GM19099 (cell line): Measurements from ENCODE around the gene SPEG.

Source experiments
- POLR2A ChIP-seq: IDR thresholded peaks from 3 replicates; pipeline ENCODE4 v1.6.1; 2011; ENCODE audit warnings: low read depth; ENCODE audit not compliant: insufficient read length; ENCODE audit errors: extremely low read depth

SPEG gene

DNA sequence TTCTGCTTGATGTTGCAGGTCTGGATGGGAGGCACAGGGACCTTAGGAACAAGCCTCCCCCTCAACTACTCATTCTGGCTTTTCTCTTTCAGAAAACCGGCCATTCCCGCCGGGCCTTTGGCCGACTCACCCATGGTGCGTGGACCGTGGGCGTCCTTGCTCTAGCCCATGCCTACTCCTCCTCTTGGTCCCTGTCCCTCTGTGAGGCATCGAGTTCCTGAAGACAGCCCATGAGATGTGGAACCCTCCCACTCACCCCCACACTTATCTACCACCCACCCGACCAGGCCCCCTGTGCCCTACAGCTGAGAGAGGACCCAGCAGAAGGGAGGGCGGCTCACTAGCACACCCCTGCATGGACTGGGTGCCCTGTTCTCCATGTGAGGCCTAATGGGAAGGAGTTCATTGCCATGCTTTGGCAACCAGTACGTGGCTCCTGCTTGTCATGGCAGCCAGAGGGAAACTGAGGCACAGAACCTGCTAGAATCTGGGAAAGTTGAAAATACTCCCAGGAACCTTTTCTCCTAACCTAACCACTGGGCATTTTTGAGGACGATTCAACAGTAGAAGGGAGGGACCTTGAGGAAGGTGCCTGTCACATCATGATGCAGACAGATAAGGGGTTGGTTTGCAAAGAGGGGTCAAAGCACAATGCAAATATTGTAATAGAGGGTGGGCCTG, 8.5 kb downstream of the SPEG start:
- TF ChIP-seq POLR2A, result no peak

DNA sequence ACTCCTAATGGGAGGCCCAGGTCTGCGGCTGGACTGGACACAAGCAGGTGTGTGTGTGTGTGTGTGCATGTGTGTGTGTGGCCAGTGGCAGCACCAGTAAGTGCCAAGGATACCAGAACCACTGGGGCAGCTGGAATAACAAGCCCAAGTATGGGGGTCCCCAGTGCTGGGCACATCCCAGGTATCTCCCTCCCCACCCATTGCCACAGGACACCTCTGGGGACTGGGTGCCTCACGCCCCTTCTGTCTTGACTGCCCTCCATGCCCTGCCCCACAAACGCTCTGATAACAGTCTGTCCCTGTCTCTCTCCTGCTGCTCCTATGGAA, 9.0 kb downstream of the SPEG start:
- TF ChIP-seq POLR2A, result no peak

DNA sequence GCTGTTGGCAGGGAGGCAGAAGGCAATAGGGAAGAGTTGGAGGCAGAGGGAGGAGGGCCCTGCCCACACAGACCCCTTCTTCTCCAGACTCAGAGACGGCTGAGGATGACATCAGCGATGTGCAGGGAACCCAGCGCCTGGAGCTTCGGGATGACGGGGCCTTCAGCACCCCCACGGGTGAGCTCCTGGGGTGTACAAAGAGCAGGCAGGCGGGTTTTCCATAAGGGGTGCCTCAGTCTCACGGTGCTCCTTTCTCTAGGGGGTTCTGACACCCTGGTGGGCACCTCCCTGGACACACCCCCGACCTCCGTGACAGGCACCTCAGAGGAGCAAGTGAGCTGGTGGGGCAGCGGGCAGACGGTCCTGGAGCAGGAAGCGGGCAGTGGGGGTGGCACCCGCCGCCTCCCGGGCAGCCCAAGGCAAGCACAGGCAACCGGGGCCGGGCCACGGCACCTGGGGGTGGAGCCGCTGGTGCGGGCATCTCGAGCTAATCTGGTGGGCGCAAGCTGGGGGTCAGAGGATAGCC, 10.0 kb downstream of the SPEG start:
- TF ChIP-seq POLR2A, result no peak

DNA sequence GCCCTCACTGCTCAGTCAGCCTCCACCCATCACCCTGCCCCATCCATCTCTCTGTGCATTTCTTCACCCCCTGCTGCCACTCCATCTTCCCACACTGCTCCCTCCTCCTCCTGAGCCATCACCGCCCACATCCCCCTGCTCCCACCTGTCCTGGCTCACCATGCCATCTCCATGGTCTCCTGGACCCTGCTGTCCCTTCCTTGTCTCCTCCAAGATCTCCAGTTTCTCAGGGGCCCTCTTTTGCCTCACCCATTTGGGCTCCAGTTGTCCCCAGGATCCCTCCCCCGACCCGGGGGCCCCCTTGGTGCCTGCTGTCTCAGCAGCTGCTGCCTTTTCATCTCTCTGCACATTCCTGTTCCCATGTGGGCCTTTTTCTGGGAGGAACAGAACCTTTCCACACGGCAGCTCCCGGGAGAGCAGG, 10.6 kb downstream of the SPEG start:
- no peak for TF ChIP-seq POLR2A

DNA sequence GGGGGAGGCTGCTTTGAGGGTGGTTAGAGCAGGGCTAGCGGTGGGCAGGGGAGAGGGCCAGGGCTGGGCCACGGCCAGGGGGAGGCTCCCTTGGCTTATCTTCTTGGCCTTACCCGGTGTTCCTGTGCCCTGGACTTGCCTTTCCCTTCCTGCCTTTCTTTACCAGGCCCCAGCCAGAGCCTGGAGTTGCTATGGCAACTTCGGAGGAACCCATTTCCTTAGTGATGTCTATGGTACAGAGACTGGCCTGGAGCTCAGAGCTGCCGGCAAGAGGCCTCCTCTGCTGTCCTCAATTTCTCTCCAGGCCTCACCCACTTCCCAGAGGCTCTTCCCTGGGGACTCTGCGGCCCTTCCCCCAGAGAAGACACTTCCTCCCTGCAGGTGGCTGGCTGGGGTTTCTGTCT, 11.5 kb downstream of the SPEG start:
- TF ChIP-seq POLR2A, result no peak

DNA sequence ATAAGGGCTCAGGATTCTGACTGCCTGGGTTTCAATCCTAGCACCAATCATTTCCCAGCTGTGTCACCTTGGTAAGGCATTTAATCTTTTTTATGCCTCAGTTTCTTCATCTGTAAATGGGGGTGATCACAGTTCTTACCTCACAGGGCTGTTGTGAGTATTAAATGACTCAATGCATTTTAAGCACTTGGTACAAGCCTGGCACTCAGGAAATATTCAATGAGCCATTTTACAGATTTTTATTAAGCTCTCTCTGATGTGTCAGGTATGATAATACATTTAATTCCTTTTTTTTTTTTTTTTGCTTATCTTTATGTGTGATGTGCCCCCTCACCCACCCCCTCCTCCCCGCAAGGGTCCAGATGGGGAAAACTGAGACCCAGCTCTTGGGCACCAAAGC, 12.0 kb downstream of the SPEG start:
- TF ChIP-seq POLR2A, result no peak

DNA sequence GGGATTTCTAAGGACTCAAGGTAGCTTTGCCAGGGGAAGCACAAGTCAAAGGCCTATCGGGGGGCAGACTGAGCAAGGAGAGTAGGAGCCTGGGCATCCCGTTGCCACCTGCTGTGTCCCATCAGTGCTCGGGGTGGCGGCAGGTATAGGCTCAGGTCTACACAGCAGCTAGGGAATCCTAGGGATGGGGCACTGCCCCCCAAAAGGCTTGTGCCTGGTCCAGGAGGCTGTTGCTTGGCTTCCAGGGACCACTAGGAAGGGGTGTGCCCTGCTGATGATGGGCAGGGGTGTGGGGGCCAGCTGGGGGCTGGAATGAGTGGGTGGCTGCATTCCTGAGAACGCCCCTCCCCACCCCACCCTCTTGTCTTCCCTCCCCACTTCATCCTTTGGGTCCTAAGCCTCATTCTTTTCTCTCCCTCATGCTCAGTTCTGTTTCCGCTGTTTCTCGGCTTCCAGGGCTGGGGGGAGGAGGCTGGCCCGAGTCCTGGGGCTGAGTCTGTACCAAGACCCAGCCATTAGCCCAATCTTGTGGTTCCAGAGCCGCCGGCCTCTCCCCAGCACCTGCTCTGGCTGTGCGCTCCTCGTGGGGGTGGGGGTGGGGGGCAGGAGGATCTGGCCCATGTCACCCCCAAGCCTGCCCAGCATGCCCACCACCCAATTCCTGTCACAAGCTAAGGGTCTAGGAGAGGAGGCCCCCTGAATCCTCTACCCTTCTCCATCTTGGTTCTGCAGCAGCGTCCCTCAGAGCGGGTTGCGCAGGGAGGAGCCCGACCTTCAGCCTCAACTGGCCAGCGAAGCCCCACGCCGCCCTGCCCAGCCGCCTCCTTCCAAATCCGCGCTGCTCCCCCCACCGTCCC, 12.8 kb downstream of the SPEG start:
- TF ChIP-seq POLR2A, result no peak

DNA sequence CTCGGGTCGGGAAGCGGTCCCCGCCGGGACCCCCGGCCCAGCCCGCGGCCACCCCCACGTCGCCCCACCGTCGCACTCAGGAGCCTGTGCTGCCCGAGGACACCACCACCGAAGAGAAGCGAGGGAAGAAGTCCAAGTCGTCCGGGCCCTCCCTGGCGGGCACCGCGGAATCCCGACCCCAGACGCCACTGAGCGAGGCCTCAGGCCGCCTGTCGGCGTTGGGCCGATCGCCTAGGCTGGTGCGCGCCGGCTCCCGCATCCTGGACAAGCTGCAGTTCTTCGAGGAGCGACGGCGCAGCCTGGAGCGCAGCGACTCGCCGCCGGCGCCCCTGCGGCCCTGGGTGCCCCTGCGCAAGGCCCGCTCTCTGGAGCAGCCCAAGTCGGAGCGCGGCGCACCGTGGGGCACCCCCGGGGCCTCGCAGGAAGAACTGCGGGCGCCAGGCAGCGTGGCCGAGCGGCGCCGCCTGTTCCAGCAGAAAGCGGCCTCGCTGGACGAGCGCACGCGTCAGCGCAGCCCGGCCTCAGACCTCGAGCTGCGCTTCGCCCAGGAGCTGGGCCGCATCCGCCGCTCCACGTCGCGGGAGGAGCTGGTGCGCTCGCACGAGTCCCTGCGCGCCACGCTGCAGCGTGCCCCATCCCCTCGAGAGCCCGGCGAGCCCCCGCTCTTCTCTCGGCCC, 13.6 kb downstream of the SPEG start:
- no peak for TF ChIP-seq POLR2A

DNA sequence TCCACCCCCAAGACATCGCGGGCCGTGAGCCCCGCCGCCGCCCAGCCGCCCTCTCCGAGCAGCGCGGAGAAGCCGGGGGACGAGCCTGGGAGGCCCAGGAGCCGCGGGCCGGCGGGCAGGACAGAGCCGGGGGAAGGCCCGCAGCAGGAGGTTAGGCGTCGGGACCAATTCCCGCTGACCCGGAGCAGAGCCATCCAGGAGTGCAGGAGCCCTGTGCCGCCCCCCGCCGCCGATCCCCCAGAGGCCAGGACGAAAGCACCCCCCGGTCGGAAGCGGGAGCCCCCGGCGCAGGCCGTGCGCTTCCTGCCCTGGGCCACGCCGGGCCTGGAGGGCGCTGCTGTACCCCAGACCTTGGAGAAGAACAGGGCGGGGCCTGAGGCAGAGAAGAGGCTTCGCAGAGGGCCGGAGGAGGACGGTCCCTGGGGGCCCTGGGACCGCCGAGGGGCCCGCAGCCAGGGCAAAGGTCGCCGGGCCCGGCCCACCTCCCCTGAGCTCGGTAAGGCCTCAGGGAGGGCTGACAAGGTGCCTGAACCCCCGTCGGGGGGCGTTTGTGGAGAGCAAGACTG, 14.2 kb downstream of the SPEG start:
- TF ChIP-seq POLR2A, result no peak

DNA sequence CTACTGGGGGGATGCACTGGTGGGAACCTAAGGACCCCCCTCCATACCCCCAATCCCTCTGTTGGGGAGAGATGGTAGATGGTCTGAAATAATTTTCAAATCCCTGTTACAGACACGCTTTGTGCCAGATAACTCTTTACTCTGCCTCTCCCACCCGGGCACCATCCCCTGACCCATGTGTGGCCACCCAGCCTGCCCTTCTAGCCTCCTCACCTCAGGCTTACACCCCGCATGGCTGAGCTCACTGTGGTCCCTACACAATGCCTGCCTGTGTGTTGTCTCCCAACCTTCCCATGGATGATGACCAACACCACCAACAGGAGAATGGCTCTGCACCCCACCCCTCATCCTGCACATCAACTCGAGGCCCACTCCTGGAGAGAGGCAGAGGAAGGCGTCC, 15.0 kb downstream of the SPEG start:
- no peak for TF ChIP-seq POLR2A

DNA sequence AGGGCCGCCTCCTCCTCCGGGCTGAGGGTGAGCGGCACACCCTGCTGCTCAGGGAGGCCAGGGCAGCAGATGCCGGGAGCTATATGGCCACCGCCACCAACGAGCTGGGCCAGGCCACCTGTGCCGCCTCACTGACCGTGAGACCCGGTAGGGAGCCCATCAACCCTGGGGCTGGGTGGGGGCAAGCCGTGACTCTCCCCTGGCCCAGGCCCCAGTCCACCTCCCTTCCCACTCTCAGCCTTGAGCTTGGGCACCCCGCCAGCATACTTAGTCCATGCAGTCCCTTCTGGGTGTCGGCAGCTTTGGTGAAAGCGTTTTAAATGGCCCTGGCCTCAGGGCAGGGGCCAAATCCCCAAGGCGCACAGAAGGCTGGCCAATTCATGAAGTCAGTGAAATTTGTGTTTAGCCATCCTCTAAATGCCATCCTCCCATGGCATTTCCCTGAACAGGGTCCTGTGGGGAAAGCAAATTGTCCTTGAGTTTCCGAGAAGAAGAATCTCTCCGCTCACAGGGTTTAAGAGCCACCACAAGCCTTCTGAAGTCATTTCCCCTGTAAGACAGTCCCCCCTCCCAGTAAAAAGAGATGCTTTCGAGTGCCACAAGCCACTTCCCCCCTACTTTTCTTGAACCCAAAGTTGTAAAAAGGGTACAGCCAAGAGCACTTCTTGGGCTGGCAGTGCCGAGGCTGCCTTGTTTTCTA, 17.2 kb downstream of the SPEG start:
- no peak for TF ChIP-seq POLR2A

DNA sequence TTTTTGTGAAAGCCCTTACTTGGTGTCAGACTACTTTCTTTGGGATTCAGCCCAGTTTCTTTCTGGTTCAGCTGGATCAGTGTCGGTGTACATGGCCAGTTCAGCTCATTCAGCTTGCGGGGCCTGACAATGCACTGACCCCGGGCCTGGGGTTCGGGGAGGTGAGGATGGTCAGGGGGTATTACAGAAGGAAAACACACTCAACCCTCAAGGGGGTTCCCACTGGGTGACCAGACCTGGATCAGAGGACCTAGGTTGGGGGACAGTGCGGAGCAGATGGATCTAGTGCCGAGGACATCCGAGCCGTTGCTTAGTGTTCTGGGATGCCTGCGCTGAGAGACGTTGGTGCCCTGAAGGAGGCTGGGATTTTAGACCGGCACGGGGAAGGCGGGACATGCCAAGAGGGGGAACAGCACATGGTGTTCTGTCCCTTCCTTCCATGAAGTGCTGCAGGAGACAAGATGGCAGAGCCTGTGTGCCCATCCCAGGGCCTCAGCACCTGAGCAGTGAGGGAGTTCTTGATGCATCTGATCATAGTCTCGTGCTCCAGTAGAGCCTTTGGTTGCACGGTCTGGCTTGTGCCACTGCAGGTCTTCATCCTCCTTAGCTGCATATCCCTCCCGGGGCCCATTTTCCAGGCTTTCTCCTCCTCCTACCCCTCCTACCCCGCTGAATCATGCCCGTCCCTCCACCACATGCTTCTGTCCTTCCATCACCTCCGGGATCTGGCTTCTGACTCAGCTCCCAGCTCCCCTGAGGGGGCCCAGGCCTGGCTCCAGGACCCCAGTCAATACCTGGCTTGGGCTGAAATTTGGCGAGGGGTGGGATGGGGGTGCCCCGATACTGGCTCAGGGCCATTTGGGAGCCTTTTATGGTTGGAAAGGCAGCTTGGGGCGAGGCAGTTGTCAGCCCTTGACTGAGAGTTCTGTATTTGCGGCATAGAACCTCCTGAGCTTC, 18.0 kb downstream of the SPEG start:
- TF ChIP-seq POLR2A, result no peak

DNA sequence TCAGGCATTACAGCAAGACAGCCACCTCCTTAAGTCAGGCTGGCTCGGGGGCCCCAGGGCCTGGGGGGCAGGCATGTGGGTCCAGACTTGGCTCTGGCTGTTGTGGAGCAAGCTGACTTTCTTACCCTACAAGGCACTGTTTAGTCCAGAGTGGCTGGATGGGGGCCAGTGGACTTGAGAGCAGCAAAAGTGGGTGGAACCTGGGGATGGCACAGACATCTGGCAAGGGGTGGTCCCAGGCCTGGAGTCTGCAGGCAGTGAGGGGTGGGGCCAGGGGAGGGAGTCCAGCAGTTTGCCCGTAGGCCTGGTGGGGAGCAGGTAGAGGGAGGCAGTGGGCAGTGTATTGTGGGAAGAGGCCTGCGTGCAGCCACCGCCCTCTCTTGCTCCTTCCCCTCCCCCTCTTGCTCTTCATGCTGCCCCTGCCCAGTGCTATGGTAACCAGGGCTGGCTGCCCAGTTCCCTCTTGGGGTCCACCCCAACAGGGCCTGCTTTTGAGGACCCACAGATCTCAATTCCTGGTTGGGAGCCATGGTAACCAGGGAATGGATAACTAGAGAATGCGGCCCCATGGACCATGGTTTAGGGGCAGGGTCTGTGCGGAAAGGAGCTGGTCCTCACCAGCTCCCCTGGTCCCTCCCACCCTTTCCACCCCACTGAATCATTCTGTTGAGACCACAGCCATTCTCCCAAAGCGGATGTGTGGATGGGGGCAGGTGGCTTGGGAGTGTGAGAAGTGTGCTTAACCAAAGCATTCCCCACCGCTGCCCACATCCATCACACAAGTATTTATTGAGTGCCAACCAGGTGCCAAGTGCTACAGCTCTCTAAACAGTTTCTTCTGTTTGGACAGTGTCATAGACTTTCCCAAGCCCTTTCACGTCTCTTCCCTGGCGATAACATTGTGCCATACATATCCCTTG, 19.3 kb downstream of the SPEG start:
- TF ChIP-seq POLR2A, result no peak
